ENCODE measurements around the gene RNF182. TPM values are rescaled to one million over a fixed set of nuclear protein-coding genes. Genes with fewer than 3 reads are reported as not detected.

Gene RNF182
- total RNA-seq, 2 experiments from 2014 or later = not detected

DNA sequence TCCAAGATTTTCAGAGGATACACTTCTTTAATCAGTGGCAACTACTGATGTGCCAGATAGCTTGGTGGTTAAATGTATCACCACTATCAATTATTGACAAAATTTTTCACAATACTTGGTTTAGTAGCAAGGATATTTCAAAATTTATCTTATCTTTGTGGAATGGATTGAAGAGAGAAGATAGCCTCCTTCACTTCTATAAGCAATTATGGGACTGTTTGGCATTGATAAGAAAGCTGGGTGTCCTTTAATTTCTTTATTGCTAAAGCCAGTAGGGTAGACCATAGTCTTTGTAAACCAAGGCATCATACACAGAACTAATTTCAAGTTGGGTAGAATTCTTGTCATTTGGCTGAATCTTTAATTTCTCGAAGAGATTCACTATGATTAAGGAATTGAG, 4.9 kb upstream of the RNF182 start:
- intact Hi-C loops (cut with micrococcal nuclease) = loop anchor here (10.0 kb wide), 1 partner anchor 1705 kb away; no protein-coding TSS in a partner anchor
- H3K9me3 Mint-ChIP-seq = no peaks in the 10 kb centered on the region
- CTCF ChIA-PET = interaction anchor here (2.1 kb wide), 1 partner anchor 11 kb away, joined by 11 read pairs; no protein-coding TSS in a partner anchor

GRCh38 chr6:13920552-13920951, 4.2 kb upstream of the RNF182 start:
- H3K9me3 Mint-ChIP-seq = no peaks in the 10 kb centered on the region
- peaks cover 25% of the 10 kb centered on the region for H3K27me3 Mint-ChIP-seq (ENCODE audit: low read depth)
- no peak overlapping the region for H3K27ac Mint-ChIP-seq
- no peak for DNase-seq
- H3K4me3 Mint-ChIP-seq = no peak overlapping the region
- H3K36me3 Mint-ChIP-seq (ENCODE audit: low read depth) = no peaks in the 10 kb centered on the region
- intact Hi-C loops (cut with micrococcal nuclease) = no loop called here
- CTCF ChIA-PET = no interaction called here
- peaks cover 12% of the 10 kb centered on the region for H3K4me1 Mint-ChIP-seq (ENCODE audit: low read depth)

More for the DNA sequence above, 4.9 kb upstream of the RNF182 start:
- no peak overlapping the region for H3K4me3 Mint-ChIP-seq
- peaks cover 8% of the 10 kb centered on the region for H3K4me1 Mint-ChIP-seq (ENCODE audit: low read depth)
- no peaks in the 10 kb centered on the region for H3K36me3 Mint-ChIP-seq (ENCODE audit: low read depth)
- peaks cover 20% of the 10 kb centered on the region for H3K27me3 Mint-ChIP-seq (ENCODE audit: low read depth)
- no peak for DNase-seq
- no peak overlapping the region for H3K27ac Mint-ChIP-seq

GRCh38 chr6:13922750-13923149, 2.0 kb upstream of the RNF182 start:
- DNase-seq = no peak
- no peak overlapping the region for H3K27ac Mint-ChIP-seq
- CTCF ChIA-PET = interaction anchor here (0.7 to 1.4 kb wide), 6 partner anchors 14 to 142 kb away, joined by 3 to 6 read pairs (median 4); no protein-coding TSS in a partner anchor
- H3K4me1 Mint-ChIP-seq (ENCODE audit: low read depth) = peaks cover 14% of the 10 kb centered on the region
- H3K36me3 Mint-ChIP-seq (ENCODE audit: low read depth) = no peaks in the 10 kb centered on the region
- no peaks in the 10 kb centered on the region for H3K9me3 Mint-ChIP-seq
- no peak overlapping the region for H3K4me3 Mint-ChIP-seq
- intact Hi-C loops (cut with micrococcal nuclease) = no loop called here
- peaks cover 42% of the 10 kb centered on the region for H3K27me3 Mint-ChIP-seq (ENCODE audit: low read depth)

DNA sequence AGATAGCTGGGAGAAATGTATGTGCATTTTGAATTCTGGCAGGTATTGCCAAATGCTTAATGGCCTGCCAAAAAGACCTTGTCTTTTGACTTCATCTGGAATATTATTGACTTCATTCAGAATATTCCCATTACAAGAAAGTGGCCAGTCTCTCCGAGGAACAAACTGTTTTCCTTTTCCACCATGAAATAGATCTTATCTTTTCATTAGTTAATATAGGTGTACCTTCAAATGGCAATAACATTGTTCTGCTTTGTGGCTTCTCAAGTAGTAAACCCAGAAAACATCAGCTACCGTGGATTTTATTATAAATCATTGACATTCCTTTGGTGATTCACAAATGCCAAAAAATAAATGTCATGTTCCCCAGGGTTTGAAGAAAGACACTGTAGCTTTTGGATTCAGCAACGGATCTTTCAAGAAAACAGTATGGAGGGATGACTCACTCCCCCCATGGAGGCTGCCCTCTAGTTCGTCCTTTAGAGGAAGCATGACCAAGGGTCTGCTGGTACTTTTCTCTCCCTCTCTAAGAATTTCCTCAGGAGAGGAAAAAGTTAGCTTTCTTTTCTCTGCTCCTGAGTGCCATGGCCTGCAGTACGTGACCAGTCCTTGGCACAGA, 1.1 kb upstream of the RNF182 start:
- DNase-seq = no peak
- Mint-ChIP-seq H3K36me3 (ENCODE audit: low read depth) (no peaks in the 10 kb centered on the region), H3K4me3 (peak overlapping the region; percentile 73), H3K4me1 (ENCODE audit: low read depth) (peaks cover 14% of the 10 kb centered on the region), H3K27ac (no peak overlapping the region), H3K27me3 (ENCODE audit: low read depth) (peaks cover 44% of the 10 kb centered on the region), H3K9me3 (no peaks in the 10 kb centered on the region)
- CTCF ChIA-PET = interaction anchor here (0.7 to 1.4 kb wide), 6 partner anchors 15 to 221 kb away, joined by 3 to 6 read pairs (median 3); no protein-coding TSS in a partner anchor
- intact Hi-C loops (cut with micrococcal nuclease) = no loop called here

DNA sequence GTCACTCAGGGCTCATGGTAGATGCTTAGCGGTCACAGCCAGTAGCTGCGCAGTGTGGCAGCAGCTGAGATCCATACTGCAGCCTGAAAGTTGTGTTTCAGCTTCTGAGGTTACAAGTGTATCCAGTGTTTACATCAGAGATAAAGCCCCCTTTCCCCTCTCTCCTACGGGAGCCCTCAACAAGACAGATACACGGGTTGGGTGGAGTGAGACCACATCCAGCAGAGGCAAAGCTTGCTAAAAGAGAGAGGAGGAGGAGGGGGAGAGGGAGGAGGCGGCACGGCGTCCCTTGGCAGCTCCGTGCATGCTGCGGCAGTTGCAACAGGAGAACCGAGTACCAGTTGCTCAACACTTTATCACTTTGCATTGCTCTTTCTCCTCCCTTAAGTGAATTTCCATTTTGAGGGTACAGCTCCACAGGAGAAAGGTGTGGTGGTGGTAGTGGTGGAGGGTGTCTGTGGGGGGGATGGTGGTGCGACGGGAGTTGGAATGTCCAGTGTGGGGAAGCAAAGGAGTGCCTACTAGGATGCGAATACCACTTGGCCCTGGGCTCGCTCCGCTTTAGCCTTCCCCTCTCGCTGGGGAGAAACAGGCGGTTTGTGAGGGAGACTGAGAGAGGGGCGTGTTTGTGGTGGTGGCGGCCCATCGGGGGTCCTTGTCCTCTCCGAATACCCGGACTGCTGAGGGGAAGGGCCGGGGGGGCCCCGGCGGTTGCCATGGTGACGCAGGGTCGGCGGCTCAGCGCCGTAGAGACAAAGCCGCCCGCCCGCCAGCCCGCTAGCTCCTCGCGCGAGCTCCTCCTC, 405 bp upstream of the RNF182 start:
- CTCF ChIA-PET = interaction anchor here (0.7 to 1.4 kb wide), 5 partner anchors 15 to 144 kb away, joined by 3 to 6 read pairs (median 4); no protein-coding TSS in a partner anchor
- peak overlapping the region; percentile 73 for H3K4me3 Mint-ChIP-seq
- peaks cover 14% of the 10 kb centered on the region for H3K4me1 Mint-ChIP-seq (ENCODE audit: low read depth)
- H3K27me3 Mint-ChIP-seq (ENCODE audit: low read depth) = peaks cover 51% of the 10 kb centered on the region
- H3K36me3 Mint-ChIP-seq (ENCODE audit: low read depth) = no peaks in the 10 kb centered on the region
- H3K27ac Mint-ChIP-seq = no peak overlapping the region
- intact Hi-C loops (cut with micrococcal nuclease) = no loop called here
- peak; percentile 53 for DNase-seq
- H3K9me3 Mint-ChIP-seq = no peaks in the 10 kb centered on the region

GRCh38 chr6:13926378-13926777, 1.6 kb downstream of the RNF182 start:
- intact Hi-C loops (cut with micrococcal nuclease) = no loop called here
- Mint-ChIP-seq H3K36me3 (ENCODE audit: low read depth) (no peaks in the 10 kb centered on the region), H3K4me1 (ENCODE audit: low read depth) (peaks cover 14% of the 10 kb centered on the region)

GRCh38 chr6:13927203-13927602, 2.5 kb downstream of the RNF182 start:
- intact Hi-C loops (cut with micrococcal nuclease) = no loop called here
- CTCF ChIA-PET = interaction anchor here (1.0 to 1.1 kb wide), 2 partner anchors 10 to 218 kb away, joined by 3 read pairs; no protein-coding TSS in a partner anchor
- H3K9me3 Mint-ChIP-seq = no peaks in the 10 kb centered on the region
- peaks cover 14% of the 10 kb centered on the region for H3K4me1 Mint-ChIP-seq (ENCODE audit: low read depth)
- H3K4me3 Mint-ChIP-seq = no peak overlapping the region
- H3K27ac Mint-ChIP-seq = no peak overlapping the region
- H3K27me3 Mint-ChIP-seq (ENCODE audit: low read depth) = peaks cover 71% of the 10 kb centered on the region
- no peaks in the 10 kb centered on the region for H3K36me3 Mint-ChIP-seq (ENCODE audit: low read depth)
- DNase-seq = no peak

More at GRCh38 chr6:13926378-13926777, 1.6 kb downstream of the RNF182 start:
- Mint-ChIP-seq H3K9me3 (no peaks in the 10 kb centered on the region), H3K4me3 (no peak overlapping the region), H3K27me3 (ENCODE audit: low read depth) (peaks cover 65% of the 10 kb centered on the region), H3K27ac (no peak overlapping the region)
- DNase-seq = no peak
- CTCF ChIA-PET = interaction anchor here (1.0 to 1.1 kb wide), 2 partner anchors 9 to 219 kb away, joined by 3 read pairs; no protein-coding TSS in a partner anchor

GRCh38 chr6:13929196-13929595, 4.4 kb downstream of the RNF182 start:
- intact Hi-C loops (cut with micrococcal nuclease) = no loop called here
- CTCF ChIA-PET = no interaction called here

GRCh38 chr6:13931797-13932402, 7.1 kb downstream of the RNF182 start:
- intact Hi-C loops (cut with micrococcal nuclease) = no loop called here
- peaks cover 7% of the 10 kb centered on the region for H3K4me1 Mint-ChIP-seq (ENCODE audit: low read depth)
- no peaks in the 10 kb centered on the region for H3K9me3 Mint-ChIP-seq
- no peaks in the 10 kb centered on the region for H3K36me3 Mint-ChIP-seq (ENCODE audit: low read depth)
- no peak overlapping the region for H3K4me3 Mint-ChIP-seq
- H3K27me3 Mint-ChIP-seq (ENCODE audit: low read depth) = peaks cover 46% of the 10 kb centered on the region
- CTCF ChIA-PET = no interaction called here
- DNase-seq = no peak
- H3K27ac Mint-ChIP-seq = no peak overlapping the region

More at GRCh38 chr6:13929196-13929595, 4.4 kb downstream of the RNF182 start:
- H3K9me3 Mint-ChIP-seq = no peaks in the 10 kb centered on the region
- no peak overlapping the region for H3K27ac Mint-ChIP-seq
- H3K4me3 Mint-ChIP-seq = no peak overlapping the region
- H3K36me3 Mint-ChIP-seq (ENCODE audit: low read depth) = no peaks in the 10 kb centered on the region
- no peak for DNase-seq
- H3K27me3 Mint-ChIP-seq (ENCODE audit: low read depth) = peaks cover 64% of the 10 kb centered on the region
- H3K4me1 Mint-ChIP-seq (ENCODE audit: low read depth) = peaks cover 10% of the 10 kb centered on the region

DNA sequence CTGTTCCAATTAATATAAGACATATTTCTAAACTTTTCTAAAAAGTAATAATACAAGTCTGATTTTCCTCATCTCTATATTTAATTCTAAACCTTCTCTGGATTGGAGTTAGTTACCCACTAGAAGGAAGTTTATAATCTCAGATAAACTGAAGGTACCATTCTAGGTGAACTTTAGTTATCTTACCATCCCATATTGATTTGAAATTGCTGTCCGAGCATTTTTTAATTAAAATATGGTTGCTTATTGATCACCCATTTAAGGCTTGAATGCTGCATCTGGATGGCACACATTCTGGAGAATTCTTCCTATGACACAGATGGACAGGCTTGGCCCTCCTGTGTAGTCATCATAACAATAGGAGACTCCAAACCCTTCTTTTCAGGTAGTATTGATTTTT, 8.0 kb downstream of the RNF182 start:
- CTCF ChIA-PET = interaction anchor here (0.6 kb wide), 1 partner anchor 59 kb away, joined by 3 read pairs; no protein-coding TSS in a partner anchor
- H3K36me3 Mint-ChIP-seq (ENCODE audit: low read depth) = no peaks in the 10 kb centered on the region
- H3K27me3 Mint-ChIP-seq (ENCODE audit: low read depth) = peaks cover 37% of the 10 kb centered on the region
- intact Hi-C loops (cut with micrococcal nuclease) = no loop called here
- DNase-seq = no peak
- H3K27ac Mint-ChIP-seq = no peak overlapping the region
- H3K4me3 Mint-ChIP-seq = no peak overlapping the region
- H3K4me1 Mint-ChIP-seq (ENCODE audit: low read depth) = peaks cover 7% of the 10 kb centered on the region
- H3K9me3 Mint-ChIP-seq = no peaks in the 10 kb centered on the region

GRCh38 chr6:13934721-13935120, 10.0 kb downstream of the RNF182 start:
- CTCF ChIA-PET = no interaction called here
- peaks cover 23% of the 10 kb centered on the region for H3K27me3 Mint-ChIP-seq (ENCODE audit: low read depth)
- H3K27ac Mint-ChIP-seq = no peak overlapping the region
- no peak for DNase-seq
- H3K36me3 Mint-ChIP-seq (ENCODE audit: low read depth) = no peaks in the 10 kb centered on the region
- peaks cover 7% of the 10 kb centered on the region for H3K4me1 Mint-ChIP-seq (ENCODE audit: low read depth)
- H3K9me3 Mint-ChIP-seq = no peaks in the 10 kb centered on the region
- no peak overlapping the region for H3K4me3 Mint-ChIP-seq
- intact Hi-C loops (cut with micrococcal nuclease) = no loop called here

DNA sequence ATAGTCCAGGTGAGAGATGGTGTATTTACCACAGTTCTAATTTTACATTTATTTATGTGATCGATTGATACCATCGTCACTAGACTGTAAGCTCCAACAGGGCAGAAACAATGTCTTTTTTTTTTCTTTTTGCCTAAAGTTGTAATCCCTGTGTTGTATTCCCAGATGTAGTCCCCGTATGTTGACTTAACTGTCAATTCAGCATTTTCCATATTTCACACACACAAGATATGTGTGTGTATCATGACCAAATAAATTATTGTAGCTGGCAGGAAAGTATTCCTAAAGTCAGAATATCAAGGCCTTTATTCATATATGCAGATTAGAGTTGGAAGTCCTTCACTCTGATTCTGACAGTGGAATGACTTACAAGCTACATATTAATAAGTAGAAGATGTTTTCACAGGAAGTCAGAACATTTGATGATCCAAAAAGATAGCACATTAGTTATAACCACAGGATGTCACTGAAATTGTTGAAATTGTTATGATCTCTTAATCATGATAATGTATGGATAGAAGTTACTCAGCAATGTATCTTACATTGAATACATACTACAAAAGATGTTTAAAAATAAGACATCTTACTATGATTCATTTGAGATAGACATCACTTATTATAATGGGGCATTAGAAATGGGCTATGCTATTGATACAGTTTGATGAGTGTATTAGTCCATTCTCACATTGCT, 10.6 kb downstream of the RNF182 start:
- intact Hi-C loops (cut with micrococcal nuclease) = no loop called here
- Mint-ChIP-seq H3K9me3 (no peaks in the 10 kb centered on the region), H3K27me3 (ENCODE audit: low read depth) (peaks cover 21% of the 10 kb centered on the region), H3K4me3 (no peak overlapping the region), H3K36me3 (ENCODE audit: low read depth) (no peaks in the 10 kb centered on the region), H3K4me1 (ENCODE audit: low read depth) (peaks cover 7% of the 10 kb centered on the region), H3K27ac (no peak overlapping the region)
- no peak for DNase-seq
- CTCF ChIA-PET = no interaction called here
